Measurements from ENCODE around the gene HBG1. TPM values are rescaled to one million over a fixed set of nuclear protein-coding genes. Genes with fewer than 3 reads are reported as not detected.
"Not testable (repeated sequence)": the region's sequence is repeated elsewhere in the genome, so short reads cannot be mapped to it uniquely, and the experiment has no call there.

HBG1 gene
- total RNA-seq, 1 experiment from 2014 or later: not detected

- no peaks in the 10 kb centered on the region for H3K9me2 ChIP-seq (replicated peaks; ENCODE audit: low read length)
- no peaks in the 10 kb centered on the region for H3K79me2 ChIP-seq (ENCODE audit: low read length)
- no TSS peak for BruUV-seq (replicated peaks)
- TF ChIP-seq CTCF (conservative IDR thresholded peaks at IDR 0.05; ENCODE audit: low read depth, low read length) (no peak), EZH2phosphoT487 (IDR thresholded peaks at IDR 0.05; ENCODE audit: borderline replicate concordance, low read length) (no peak), EZH2 (IDR thresholded peaks at IDR 0.05; ENCODE audit: low read length, unreplicated experiment) (no peak)
- ChIA-PET CTCF (no interaction called here), POLR2A (ENCODE audit: unreplicated experiment) (no interaction called here)
- H3K36me3 ChIP-seq (ENCODE audit: low read depth, low read length): no peaks in the 10 kb centered on the region
- H3F3A ChIP-seq (ENCODE audit: low read length, unreplicated experiment): no peaks in the 10 kb centered on the region
- intact Hi-C loops (cut with micrococcal nuclease): no loop called here
- no peaks in the 10 kb centered on the region for H4K20me1 ChIP-seq (ENCODE audit: low read length)
- no peak overlapping the region for H2AFZ ChIP-seq (ENCODE audit: low read length)
- H3K4me3 ChIP-seq (ENCODE audit: low read length): no peak overlapping the region
- peaks cover 8% of the 10 kb centered on the region for H3K27me3 ChIP-seq (ENCODE audit: low read length)
- no peak overlapping the region for H3K9ac ChIP-seq (ENCODE audit: low read length)
- H3K27ac ChIP-seq (ENCODE audit: low read length): no peak overlapping the region
- ATAC-seq (no peak), DNase-seq (no peak)
- H3K4me2 ChIP-seq (ENCODE audit: low read length): no peak overlapping the region
- H3K4me1 ChIP-seq (ENCODE audit: insufficient read depth, low read length): no peaks in the 10 kb centered on the region
- H3K9me3 ChIP-seq (ENCODE audit: low read length): no peaks in the 10 kb centered on the region
Measured at GRCh38 chr11:5250543-5251204, 1.0 kb upstream of the HBG1 start.

GRCh38 chr11:5248498-5248897 is 1.2 kb downstream of the HBG1 start:
- H3K79me2 ChIP-seq (ENCODE audit: low read length); H3K9me3 ChIP-seq (ENCODE audit: low read length); DNase-seq; H2AFZ ChIP-seq (ENCODE audit: low read length); ATAC-seq; POLR2A ChIA-PET (ENCODE audit: unreplicated experiment); H3K4me2 ChIP-seq (ENCODE audit: low read length); CTCF ChIA-PET; H4K20me1 ChIP-seq (ENCODE audit: low read length); H3F3A ChIP-seq (ENCODE audit: low read length, unreplicated experiment); H3K9me2 ChIP-seq (replicated peaks; ENCODE audit: low read length); H3K9ac ChIP-seq (ENCODE audit: low read length); H3K27ac ChIP-seq (ENCODE audit: low read length); BruUV-seq (replicated peaks); H3K4me3 ChIP-seq (ENCODE audit: low read length); H3K36me3 ChIP-seq (ENCODE audit: low read depth, low read length); H3K4me1 ChIP-seq (ENCODE audit: insufficient read depth, low read length); intact Hi-C loops (cut with micrococcal nuclease): not testable (repeated sequence)
- H3K27me3 ChIP-seq (ENCODE audit: low read length): peaks cover 21% of the 10 kb centered on the region

GRCh38 chr11:5247472-5248192 is 2.0 kb downstream of the HBG1 start:
- no TSS peak for BruUV-seq (replicated peaks)
- no peaks in the 10 kb centered on the region for H3K9me3 ChIP-seq (ENCODE audit: low read length)
- no peak overlapping the region for H2AFZ ChIP-seq (ENCODE audit: low read length)
- intact Hi-C loops (cut with micrococcal nuclease): no loop called here
- H3F3A ChIP-seq (ENCODE audit: low read length, unreplicated experiment): no peaks in the 10 kb centered on the region
- H3K36me3 ChIP-seq (ENCODE audit: low read depth, low read length): no peaks in the 10 kb centered on the region
- H3K4me1 ChIP-seq (ENCODE audit: insufficient read depth, low read length): no peaks in the 10 kb centered on the region
- no peak for TF ChIP-seq CTCF (conservative IDR thresholded peaks at IDR 0.05; ENCODE audit: low read depth, low read length)
- no peak for TF ChIP-seq EZH2phosphoT487 (IDR thresholded peaks at IDR 0.05; ENCODE audit: borderline replicate concordance, low read length)
- TF ChIP-seq EZH2 (IDR thresholded peaks at IDR 0.05; ENCODE audit: low read length, unreplicated experiment): no peak
- H3K79me2 ChIP-seq (ENCODE audit: low read length): no peaks in the 10 kb centered on the region
- H3K9ac ChIP-seq (ENCODE audit: low read length): no peak overlapping the region
- H3K27me3 ChIP-seq (ENCODE audit: low read length): peaks cover 21% of the 10 kb centered on the region
- H3K4me2 ChIP-seq (ENCODE audit: low read length): no peak overlapping the region
- POLR2A ChIA-PET (ENCODE audit: unreplicated experiment): no interaction called here
- H3K27ac ChIP-seq (ENCODE audit: low read length): no peak overlapping the region
- DNase-seq (no peak), ATAC-seq (no peak)
- H3K4me3 ChIP-seq (ENCODE audit: low read length): no peak overlapping the region
- CTCF ChIA-PET: no interaction called here
- no peaks in the 10 kb centered on the region for H3K9me2 ChIP-seq (replicated peaks; ENCODE audit: low read length)
- H4K20me1 ChIP-seq (ENCODE audit: low read length): no peaks in the 10 kb centered on the region
